GM19238 (cell line): ENCODE data around the gene KIAA1671.
"Not testable (repeated sequence)": the region's sequence is repeated elsewhere in the genome, so short reads cannot be mapped to it uniquely, and the experiment has no call there.

Experiments
- DNase-seq: peaks from one replicate; pipeline ENCODE4 v3.0.0; 2011; ENCODE audit warnings: low spot score; ENCODE audit not compliant: insufficient read length

Gene KIAA1671

DNA sequence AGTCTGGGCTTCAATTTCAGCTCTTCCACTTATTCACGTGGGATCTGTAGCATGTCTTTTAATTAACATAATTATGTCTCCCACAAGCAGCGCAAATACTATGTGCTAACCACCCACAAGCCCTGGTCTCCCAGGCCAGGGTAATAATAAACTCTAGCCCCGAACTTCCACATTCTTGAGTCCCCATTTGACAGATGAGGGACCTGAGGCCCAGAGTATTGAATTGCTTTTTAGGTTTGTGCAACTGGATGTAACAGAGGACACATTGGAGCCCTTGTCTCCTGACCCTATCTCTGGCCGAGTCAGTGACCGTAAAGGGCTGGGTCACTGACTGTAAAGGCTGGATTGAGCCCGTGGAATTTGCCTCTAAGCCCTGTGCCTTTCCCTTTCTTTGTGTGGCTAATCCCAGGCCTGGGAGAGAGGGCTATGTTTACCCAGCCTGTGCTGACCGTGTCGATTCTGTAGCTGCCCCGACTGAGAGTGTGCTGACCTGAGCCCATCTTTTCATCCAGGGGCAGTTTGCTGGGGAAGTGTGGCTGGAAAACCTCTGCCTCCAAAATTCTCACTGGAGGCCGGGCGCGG is 270.8 kb downstream of the KIAA1671 start:
- DNase-seq, result no peak

DNA sequence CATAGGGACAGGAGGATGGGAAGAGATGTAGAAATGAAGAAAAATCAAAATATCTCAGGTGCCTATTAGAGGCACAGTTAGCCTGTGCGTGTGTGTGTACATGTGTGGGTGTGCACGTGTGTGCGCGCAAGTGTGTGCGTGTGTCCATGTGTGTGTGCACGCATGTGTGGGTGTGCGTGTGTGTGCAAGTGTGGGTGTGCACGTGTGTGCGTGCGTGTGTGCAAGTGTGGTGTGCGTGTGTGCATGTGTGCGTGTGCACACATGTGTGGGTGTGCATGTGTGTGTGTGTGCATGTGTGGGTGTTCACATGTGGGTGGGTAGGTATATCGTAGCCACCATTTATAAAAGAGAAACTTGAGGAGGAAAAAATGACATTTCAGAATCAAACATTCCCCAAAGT is 276.3 kb downstream of the KIAA1671 start:
- no peak for DNase-seq

DNA sequence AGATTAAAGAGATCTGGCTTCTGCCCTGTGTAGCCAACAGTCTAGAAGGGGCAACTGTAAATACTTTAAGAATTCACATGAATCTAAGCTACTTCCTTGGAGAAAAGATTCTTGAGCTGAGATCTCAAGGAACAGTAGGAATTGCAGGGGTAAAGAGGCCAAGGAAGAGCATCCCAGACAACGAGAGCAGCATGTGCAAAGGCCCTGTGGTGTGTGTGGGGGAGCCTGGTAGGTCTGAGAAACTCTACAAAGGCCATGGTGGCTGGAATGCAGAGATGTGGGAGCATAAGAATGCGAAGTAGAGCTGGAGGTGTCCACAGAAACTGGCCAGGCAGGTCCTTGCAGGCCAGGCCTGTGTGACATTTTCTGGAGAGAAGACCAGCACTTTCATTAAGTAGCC is 278.2 kb downstream of the KIAA1671 start:
- not testable (repeated sequence) for DNase-seq

DNA sequence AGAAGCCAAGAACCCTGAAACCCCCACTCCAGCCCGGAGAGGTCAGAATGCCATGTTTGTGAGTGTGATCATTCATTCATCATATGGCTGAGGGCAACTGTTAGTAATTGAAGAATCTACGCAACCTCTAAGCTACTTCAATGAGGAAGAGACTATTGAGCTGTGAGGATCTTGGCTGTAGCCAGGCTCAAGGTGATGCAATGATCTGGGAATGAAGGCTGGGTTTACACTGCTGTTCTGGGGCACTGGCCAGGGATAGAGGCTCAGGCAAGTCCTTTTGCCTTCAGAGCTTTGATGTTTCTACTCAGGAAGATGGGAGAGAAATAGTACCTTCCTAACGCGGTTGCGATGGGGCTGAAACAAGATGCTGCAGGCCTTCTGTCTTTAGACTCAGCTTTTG is 279.8 kb downstream of the KIAA1671 start:
- DNase-seq, result no peak

DNA sequence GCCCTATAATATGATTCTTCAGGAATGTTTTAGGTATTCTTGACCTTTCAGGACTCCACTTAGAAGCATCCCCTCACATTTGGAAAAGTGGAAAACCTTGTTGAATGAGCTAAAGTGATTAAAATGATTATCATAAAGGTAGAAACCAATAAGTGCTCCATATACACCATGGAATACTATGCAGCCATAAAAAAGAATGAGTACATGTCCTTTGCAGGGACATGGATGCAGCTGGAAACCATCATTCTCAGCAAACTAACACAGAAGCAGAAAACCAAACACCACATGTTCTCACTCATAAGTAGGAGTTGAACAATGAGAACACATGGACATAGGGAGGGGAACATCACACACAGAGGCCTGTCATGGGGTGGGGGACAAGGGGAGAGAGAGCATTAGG is 281.2 kb downstream of the KIAA1671 start:
- DNase-seq, result not testable (repeated sequence)

DNA sequence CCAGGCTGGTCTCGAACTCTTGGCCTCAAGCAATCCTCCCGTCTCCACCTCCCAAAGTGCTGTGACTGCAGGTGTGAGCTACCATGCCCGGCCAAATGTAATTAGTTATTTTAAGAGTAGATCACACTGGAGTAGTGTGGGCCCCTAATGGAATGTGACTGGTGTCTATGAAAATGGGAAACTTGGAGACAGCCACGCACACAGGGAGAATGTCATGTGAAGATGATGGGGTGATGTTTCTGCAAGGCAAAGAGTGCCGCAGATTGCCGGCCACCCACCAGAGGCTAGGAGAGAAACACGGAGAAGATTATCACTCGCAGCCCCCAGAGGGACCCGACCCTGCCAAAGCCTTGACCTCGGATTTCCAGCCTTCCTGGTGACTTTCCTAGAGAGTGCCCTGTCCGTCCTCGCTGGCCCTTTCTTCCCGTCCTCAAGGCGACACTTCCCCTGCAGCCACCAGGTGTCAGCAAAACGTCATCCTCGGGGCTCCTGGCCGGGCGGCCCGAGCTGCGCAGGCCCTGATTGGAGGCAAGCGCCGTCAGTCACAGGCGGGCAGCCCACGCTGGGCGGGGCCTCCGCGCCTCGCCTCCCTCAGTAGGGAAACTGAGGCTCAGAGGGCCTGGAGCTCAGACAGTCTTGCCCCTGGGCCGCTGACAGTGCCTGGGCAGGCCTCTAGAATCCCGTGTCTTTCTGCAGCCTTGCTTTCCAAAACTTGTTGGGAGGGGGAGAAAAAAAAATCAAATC is 283.2 kb downstream of the KIAA1671 start:
- peak; percentile 95 for DNase-seq

DNA sequence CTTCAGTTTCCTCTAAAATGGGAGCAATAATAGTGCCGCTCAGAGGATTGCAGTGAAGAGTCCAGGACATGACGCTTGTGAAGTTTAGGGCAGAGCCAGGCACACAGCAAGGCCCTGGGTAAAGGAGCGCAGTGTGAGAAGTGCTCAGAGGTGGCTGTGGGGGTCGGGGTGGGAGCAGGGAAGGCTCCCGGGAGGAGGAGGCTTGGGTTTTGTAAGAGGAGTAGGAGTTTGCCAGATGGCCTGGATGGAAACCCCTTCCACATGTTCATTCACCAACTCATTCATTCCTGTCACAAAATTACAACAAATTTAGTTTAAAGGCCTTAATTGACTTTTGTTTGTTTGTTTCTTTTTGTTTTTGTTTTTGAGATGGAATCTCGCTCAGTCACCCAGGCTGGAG is 283.9 kb downstream of the KIAA1671 start:
- no peak for DNase-seq

DNA sequence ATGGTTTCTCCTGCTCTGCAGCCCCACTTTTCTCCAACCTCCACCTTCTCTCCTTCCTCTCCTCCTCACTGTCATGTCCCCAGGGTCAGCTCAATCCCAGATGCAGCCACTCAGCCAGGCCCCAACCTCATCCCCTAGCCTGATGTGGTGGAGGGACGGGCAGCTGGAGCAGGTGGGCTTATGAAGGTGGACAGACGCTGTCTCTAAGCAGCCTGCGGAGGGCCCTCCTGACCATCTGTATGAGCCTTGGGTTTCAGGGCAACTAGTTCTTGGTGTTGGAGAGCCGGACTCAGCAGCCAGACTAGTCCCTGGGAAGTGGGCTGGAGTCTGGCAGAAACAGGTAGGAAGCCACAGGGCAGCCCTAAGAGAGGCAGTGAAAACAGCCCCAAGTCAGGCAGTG is 285.0 kb downstream of the KIAA1671 start:
- DNase-seq, result no peak

DNA sequence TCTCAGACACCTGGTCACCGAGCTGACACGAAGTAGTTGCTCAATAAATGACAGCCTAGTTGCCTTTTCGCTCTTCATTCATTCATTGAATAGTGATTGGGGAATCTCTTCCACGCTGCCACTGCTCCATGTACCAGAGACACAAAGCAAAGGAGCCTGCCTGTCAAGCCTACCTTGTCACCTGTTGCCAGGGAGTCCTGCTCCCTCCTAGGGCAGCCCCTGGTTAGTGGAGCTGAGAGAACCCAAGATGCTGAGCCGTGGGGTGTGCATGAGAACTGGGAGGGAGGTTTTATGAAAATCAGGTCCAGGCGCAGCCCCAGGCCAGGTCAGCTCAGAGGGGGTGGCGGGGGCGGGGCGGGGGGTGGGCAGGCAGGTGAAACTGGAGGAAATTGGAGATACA is 285.5 kb downstream of the KIAA1671 start:
- not testable (repeated sequence) for DNase-seq
